ENCODE results near the gene AP2A1.
A peak's percentile ranks its signal among the peaks of the same experiment; 100 is the strongest.
"Not testable (repeated sequence)": the region's sequence is repeated elsewhere in the genome, so short reads cannot be mapped to it uniquely, and the experiment has no call there.

AP2A1 gene

GRCh38 chr19:49812452-49812996 lies 45.7 kb downstream of the AP2A1 start:
- DNase-seq (ENCODE audit: low read depth in 2 of 2): no peak

- peak; percentile 88 for DNase-seq (ENCODE audit: low read depth in 2 of 2)
Measured at GRCh38 chr19:49812997-49813861, 46.4 kb downstream of the AP2A1 start, which contains the start of gene FUZ. Gene FUZ, minus strand, starts transcription at chr19:49813292. Its CDS starts 186 bp downstream, at chr19:49813106.

DNA sequence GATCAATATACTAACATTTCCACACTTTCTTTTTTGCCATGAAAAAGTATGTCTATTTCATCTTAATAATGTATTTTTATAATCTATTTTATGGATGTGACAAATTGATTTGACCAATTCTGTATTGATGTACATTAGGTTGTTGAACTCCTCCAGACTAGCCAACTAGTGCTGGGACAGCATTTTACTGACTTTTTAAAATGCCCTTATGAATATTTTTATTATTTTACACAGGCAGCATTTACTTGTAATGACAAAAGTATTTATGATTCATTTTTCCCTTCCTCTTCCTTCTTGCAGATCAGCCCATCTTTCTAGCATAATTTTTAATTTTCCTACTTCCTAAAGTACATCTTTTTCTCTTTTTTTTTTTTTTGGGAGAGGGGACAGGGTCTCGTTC lies 47.2 kb downstream of the AP2A1 start:
- DNase-seq (ENCODE audit: low read depth in 2 of 2): no peak

GRCh38 chr19:49816590-49816989 lies 49.8 kb downstream of the AP2A1 start:
- DNase-seq (ENCODE audit: low read depth in 2 of 2): no peak

DNA sequence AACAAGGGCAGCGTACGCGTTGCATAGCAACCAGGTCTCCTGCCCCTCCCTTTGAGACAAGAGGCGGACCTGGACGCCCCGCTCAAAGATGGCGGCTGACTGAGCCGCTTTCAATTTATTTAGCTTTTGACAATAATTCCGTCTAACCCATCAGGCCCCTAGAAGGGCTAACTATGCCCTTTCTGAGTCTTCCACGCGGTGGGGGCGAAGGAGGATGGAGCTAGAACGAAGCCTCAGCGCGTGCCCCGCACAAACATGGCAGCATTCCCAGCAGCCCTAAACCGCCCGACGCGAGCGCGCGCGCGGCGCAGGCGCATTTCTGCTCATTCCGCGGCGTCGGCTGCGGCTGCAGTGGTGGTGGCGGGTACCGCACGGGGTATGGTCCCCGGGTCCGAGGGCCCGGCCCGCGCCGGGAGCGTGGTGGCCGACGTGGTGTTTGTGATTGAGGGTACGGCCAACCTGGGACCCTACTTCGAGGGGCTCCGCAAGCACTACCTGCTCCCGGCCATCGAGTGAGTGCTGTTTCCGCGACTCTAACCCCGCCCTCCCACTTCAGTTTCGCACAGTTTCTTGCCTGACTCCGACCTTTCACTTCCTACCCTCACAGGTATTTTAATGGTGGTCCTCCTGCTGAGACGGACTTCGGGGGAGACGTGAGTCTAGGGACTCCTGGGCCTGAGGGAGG lies 51.3 kb downstream of the AP2A1 start, which contains the start of gene MED25:
MED25 (plus strand) TSS at position 326 of the 685 bp plus-strand sequence; CDS start at position 379, 53 bp downstream.
- peak; percentile 76 to 82 for DNase-seq (ENCODE audit: low read depth in 2 of 2)

GRCh38 chr19:49818649-49819370 lies 52.0 kb downstream of the AP2A1 start:
- no peak for DNase-seq (ENCODE audit: low read depth in 2 of 2)

GRCh38 chr19:49819452-49820115 lies 52.8 kb downstream of the AP2A1 start:
- not testable (repeated sequence) for DNase-seq (ENCODE audit: low read depth in 2 of 2)

DNA sequence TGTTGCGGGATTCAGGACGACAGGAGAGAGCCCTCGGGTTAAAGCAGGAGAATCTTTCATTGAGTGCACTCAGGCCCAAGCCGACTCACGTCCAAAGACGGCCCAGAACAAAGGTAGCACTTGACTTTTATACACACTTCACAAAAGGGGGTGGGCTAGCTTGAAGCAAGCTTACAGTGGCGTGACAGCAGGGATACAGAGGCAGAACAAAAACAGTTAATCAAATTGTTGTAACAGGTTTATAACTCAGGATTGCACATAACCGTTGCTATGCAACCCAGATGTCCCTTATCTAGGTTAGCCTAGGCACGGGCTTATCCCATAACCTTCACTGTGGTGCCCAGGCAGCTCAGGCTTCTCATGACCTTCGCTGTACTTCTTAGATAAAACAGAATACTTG lies 53.3 kb downstream of the AP2A1 start:
- no peak for DNase-seq (ENCODE audit: low read depth in 2 of 2)

DNA sequence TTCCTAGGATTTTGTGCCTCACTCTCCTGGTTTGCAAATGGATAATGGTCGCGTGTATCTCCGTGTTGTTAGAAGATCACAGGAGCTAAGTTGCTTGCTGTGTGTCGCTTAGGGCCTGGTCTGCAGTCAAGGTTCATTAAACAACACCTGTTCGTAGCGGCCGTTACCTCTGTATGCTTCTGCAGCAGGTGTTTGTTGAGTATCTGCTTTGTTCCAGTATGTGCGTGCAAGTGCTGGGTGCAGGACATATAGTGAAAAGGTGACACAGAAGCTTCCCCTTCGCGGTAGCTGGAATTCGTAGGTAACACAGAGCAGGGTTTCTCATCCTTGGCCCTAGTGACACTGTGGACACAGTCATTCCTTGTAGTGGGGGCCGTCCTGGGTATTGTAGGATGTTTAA lies 56.7 kb downstream of the AP2A1 start:
- DNase-seq (ENCODE audit: low read depth in 2 of 2): no peak

- no peak for DNase-seq (ENCODE audit: low read depth in 2 of 2)
Measured at GRCh38 chr19:49824662-49825061, 57.9 kb downstream of the AP2A1 start.

GRCh38 chr19:49827034-49827433 lies 60.2 kb downstream of the AP2A1 start:
- no peak for DNase-seq (ENCODE audit: low read depth in 2 of 2)

- DNase-seq (ENCODE audit: low read depth in 2 of 2): no peak
Measured at GRCh38 chr19:49829200-49829599, 62.4 kb downstream of the AP2A1 start.

DNA sequence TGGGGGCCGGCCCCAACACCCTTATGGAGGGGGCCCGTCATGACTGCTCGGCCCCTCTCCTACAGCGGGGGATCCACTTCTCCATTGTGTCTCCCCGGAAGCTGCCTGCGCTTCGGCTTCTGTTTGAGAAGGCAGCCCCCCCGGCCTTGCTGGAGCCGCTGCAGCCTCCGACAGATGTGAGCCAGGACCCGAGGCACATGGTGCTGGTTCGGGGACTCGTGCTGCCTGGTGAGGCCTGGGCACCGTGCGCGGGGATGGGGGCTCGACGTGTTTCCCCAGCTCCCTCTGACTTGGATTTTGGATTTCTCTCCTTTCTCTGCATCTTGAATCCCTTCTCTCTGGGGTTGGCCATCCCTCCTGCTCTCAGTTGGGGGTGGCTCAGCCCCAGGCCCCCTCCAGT lies 62.9 kb downstream of the AP2A1 start:
- DNase-seq (ENCODE audit: low read depth in 2 of 2): no peak

DNA sequence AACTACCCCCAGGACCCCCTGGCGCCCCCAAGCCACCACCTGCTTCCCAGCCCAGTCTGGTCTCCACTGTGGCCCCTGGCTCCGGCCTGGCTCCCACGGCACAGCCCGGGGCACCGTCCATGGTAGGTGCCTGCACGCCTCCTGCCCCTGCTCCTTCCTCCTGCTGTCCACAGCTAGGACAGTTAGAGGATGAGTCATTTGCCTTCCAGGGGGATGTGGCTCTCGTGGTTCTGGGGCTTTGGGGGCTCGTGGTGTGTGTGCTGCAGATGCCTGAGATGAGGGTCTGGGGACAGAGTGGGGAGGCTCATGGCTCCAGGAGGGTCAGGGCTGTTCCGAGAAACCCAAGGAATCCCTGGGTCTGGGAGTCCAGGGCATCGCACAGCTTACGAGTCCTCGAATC lies 64.0 kb downstream of the AP2A1 start:
- no peak for DNase-seq (ENCODE audit: low read depth in 2 of 2)

DNA sequence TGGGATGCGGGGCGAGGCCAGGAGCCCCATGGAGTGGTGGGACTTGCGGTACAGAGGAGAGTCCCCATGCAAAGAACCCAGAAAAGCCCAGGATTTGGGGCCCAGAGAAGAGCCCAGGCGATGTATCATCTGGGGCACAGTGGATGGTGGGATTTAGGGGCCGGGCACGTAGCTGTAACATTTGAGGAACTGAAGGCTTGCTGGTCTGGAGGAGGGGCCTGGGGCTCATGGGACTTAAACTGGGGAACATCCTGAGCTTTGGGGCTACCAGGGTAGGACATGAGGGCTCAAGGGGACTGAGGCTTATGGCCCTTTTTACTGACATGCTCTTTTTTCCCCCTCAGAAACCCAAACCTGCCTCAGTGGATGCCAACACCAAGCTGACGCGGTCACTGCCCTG lies 64.8 kb downstream of the AP2A1 start:
- DNase-seq (ENCODE audit: low read depth in 2 of 2): no peak

DNA sequence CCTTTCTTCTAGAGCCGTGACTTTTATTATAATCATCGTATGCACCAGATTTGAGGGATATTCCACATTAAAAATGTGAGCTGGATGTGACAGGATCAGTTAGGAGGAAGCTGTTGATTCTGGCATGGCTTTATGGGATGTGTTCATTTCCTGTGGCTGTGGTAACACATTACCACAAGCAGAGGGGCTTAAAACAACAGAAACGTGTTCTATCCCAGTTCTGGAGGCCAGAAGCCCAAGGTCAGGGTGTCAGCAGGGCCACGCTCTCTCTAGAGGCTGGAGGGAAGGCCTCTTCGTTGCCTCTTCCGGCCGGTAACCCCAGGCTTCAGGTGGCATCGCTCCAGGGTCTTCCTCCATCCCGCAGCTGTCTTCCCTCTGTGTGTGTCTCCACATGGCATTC lies 65.8 kb downstream of the AP2A1 start:
- no peak for DNase-seq (ENCODE audit: low read depth in 2 of 2)

- no peak for DNase-seq (ENCODE audit: low read depth in 2 of 2)
Measured at GRCh38 chr19:49833599-49833998, 66.8 kb downstream of the AP2A1 start.

GRCh38 chr19:49835562-49835961 lies 68.8 kb downstream of the AP2A1 start:
- DNase-seq (ENCODE audit: low read depth in 2 of 2): no peak

GRCh38 chr19:49836176-49837008 lies 69.6 kb downstream of the AP2A1 start:
- DNase-seq (ENCODE audit: low read depth in 2 of 2): no peak

GRCh38 chr19:49837009-49837310 lies 70.2 kb downstream of the AP2A1 start:
- DNase-seq (ENCODE audit: low read depth in 2 of 2): no peak

DNA sequence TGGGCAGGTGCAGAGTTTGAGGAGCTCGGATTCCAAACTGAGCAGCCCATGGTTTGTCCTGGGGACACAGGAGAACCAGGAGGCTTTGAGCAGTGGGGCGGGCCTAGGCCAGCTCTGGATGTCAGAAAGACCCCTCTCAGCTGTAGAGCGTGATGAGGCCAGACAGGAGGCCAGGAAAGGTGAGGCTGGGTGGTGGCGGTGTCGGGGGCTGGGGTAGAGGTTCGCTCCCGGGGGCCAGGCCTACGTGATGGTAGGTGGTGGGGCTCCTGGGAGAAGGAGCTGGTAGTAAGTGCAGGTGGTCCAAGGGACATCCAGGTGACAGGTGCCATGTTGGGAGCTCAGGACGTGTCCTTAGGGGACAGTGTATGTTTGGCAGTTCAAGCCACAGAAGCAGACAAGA lies 70.6 kb downstream of the AP2A1 start:
- no peak for DNase-seq (ENCODE audit: low read depth in 2 of 2)

Measured in stimulated activated CD8-positive, alpha-beta memory T cell treated with anti-CD3 and anti-CD28 coated beads, Interleukin-15, amount 100 ng/mL, for 48 hours (primary cell).